IgD-negative memory B cell (primary cell): ENCODE measurements around the gene SELENOS. TPM values are rescaled to one million over a fixed set of nuclear protein-coding genes. Genes with fewer than 3 reads are reported as not detected.

ENCODE experiments used
- H3K27ac Mint-ChIP-seq, 3 donors: one replicate each; pipeline ENCODE4 v1.8.0; 2020 to 2022; ENCODE audit warnings: mild to moderate bottlenecking in 3 of 3, mixed read lengths in 3 of 3, moderate library complexity in 1 of 3
- H3K27me3 Mint-ChIP-seq: one replicate; pipeline ENCODE4 v1.8.0; 2021; ENCODE audit warnings: mixed read lengths
- H3K36me3 Mint-ChIP-seq: one replicate; pipeline ENCODE4 v1.8.0; 2020; ENCODE audit warnings: mild to moderate bottlenecking, mixed read lengths
- H3K4me1 Mint-ChIP-seq, 3 donors: one replicate each; pipeline ENCODE4 v1.8.0; 2020 to 2022; ENCODE audit warnings: mixed read lengths in 3 of 3, mild to moderate bottlenecking in 1 of 3
- H3K4me3 Mint-ChIP-seq, 4 donors: one replicate each; pipeline ENCODE4 v1.8.0; 2020 to 2022; ENCODE audit warnings: mild to moderate bottlenecking in 4 of 4, mixed read lengths in 4 of 4, moderate library complexity in 3 of 4
- H3K9me3 Mint-ChIP-seq, 3 donors: one replicate each; pipeline ENCODE4 v1.8.0; 2020 to 2021; ENCODE audit warnings: mixed read lengths in 3 of 3, mild to moderate bottlenecking in 1 of 3
- polyA plus RNA-seq: library from polyadenylated mRNA; unstranded; fragments of 300-500 nt; fragmentation: Illumina TruSeq; gene quantifications from one replicate; pipeline ENCODE4 v1.2.3, GENCODE V29; 2021

The SELENOS gene
- polyA plus RNA-seq, 1 donor from 2014 or later: 55.2 TPM

GRCh38 chr15:101252836-101253235, 24.4 kb downstream of the SELENOS start:
- H3K27me3 Mint-ChIP-seq: no peaks in the 10 kb centered on the region
- peak overlapping the region; percentile 90 to 97 (median 94) for H3K4me3 Mint-ChIP-seq
- no peaks in the 10 kb centered on the region for H3K9me3 Mint-ChIP-seq
- peaks cover 23 to 24% (median 23%) of the 10 kb centered on the region in 3 donors for H3K4me1 Mint-ChIP-seq
- H3K36me3 Mint-ChIP-seq: no peaks in the 10 kb centered on the region
- peak overlapping the region; percentile 58 to 94 (median 81) for H3K27ac Mint-ChIP-seq

GRCh38 chr15:101251830-101252820, 25.2 kb downstream of the SELENOS start, which contains the start of gene CHSY1:
Gene CHSY1 (minus strand): TSS chr15:101252048. CDS start chr15:101251456, 592 bp downstream.
- H3K4me1 Mint-ChIP-seq: peaks cover 25 to 30% (median 29%) of the 10 kb centered on the region in 3 donors
- H3K36me3 Mint-ChIP-seq: no peaks in the 10 kb centered on the region
- H3K4me3 Mint-ChIP-seq: peak within 1 kb of the TSS; percentile 90 to 97 (median 95)
- H3K27me3 Mint-ChIP-seq: no peaks in the 10 kb centered on the region
- H3K9me3 Mint-ChIP-seq: no peaks in the 10 kb centered on the region
- H3K27ac Mint-ChIP-seq: peak within 1 kb of the TSS; percentile 81 to 94 (median 83)

GRCh38 chr15:101250873-101251829, 26.1 kb downstream of the SELENOS start:
- Mint-ChIP-seq H3K27ac (peak overlapping the region; percentile 81 to 94 (median 93)), H3K36me3 (no peaks in the 10 kb centered on the region), H3K9me3 (no peaks in the 10 kb centered on the region), H3K4me1 (peaks cover 35 to 39% (median 39%) of the 10 kb centered on the region in 3 donors), H3K4me3 (peak overlapping the region; percentile 88 to 97 (median 92)), H3K27me3 (no peaks in the 10 kb centered on the region)

GRCh38 chr15:101250341-101250831, 26.9 kb downstream of the SELENOS start:
- H3K4me3 Mint-ChIP-seq: peak overlapping the region; percentile 71 to 94 (median 90)
- no peaks in the 10 kb centered on the region for H3K9me3 Mint-ChIP-seq
- peak overlapping the region; percentile 81 to 93 (median 85) for H3K27ac Mint-ChIP-seq
- H3K36me3 Mint-ChIP-seq: no peaks in the 10 kb centered on the region
- H3K27me3 Mint-ChIP-seq: no peaks in the 10 kb centered on the region
- H3K4me1 Mint-ChIP-seq: peaks cover 36 to 46% (median 37%) of the 10 kb centered on the region in 3 donors

GRCh38 chr15:101248274-101248673, 29.0 kb downstream of the SELENOS start:
- no peaks in the 10 kb centered on the region for H3K36me3 Mint-ChIP-seq

GRCh38 chr15:101246824-101247745, 30.2 kb downstream of the SELENOS start:
- Mint-ChIP-seq H3K9me3 (no peaks in the 10 kb centered on the region), H3K27ac (peak overlapping the region; percentile 18 to 85 (median 33)), H3K36me3 (no peaks in the 10 kb centered on the region), H3K27me3 (no peaks in the 10 kb centered on the region), H3K4me1 (peaks cover 47 to 69% (median 50%) of the 10 kb centered on the region in 3 donors), H3K4me3 (peak overlapping the region; percentile 1 to 48 (median 15))

More at GRCh38 chr15:101248274-101248673, 29.0 kb downstream of the SELENOS start:
- Mint-ChIP-seq H3K4me1 (peaks cover 46 to 65% (median 50%) of the 10 kb centered on the region in 3 donors), H3K27ac (peak overlapping the region in 1 of 3 donors; percentile 42), H3K27me3 (no peaks in the 10 kb centered on the region), H3K9me3 (no peaks in the 10 kb centered on the region), H3K4me3 (peak overlapping the region in 1 of 4 donors; percentile 28)

- Mint-ChIP-seq H3K4me1 (peaks cover 50 to 75% (median 54%) of the 10 kb centered on the region in 3 donors), H3K27me3 (peaks cover 1% of the 10 kb centered on the region), H3K27ac (peak overlapping the region; percentile 18 to 33 (median 25)), H3K36me3 (no peaks in the 10 kb centered on the region), H3K4me3 (peak overlapping the region; percentile 1 to 48 (median 10)), H3K9me3 (no peaks in the 10 kb centered on the region)
Measured at GRCh38 chr15:101246391-101246790, 30.9 kb downstream of the SELENOS start.

- Mint-ChIP-seq H3K9me3 (no peaks in the 10 kb centered on the region), H3K27ac (peak overlapping the region in 2 of 3 donors; percentile 24 to 74), H3K4me3 (peak overlapping the region in 3 of 4 donors; percentile 2 to 74 (median 46)), H3K36me3 (no peaks in the 10 kb centered on the region), H3K27me3 (peaks cover 1% of the 10 kb centered on the region), H3K4me1 (peaks cover 43 to 71% (median 48%) of the 10 kb centered on the region in 3 donors)
Measured at GRCh38 chr15:101244889-101245668, 32.2 kb downstream of the SELENOS start.

GRCh38 chr15:101244036-101244781, 33.1 kb downstream of the SELENOS start:
- H3K27me3 Mint-ChIP-seq: peaks cover 1% of the 10 kb centered on the region
- no peaks in the 10 kb centered on the region for H3K36me3 Mint-ChIP-seq
- H3K4me3 Mint-ChIP-seq: peak overlapping the region in 3 of 4 donors; percentile 2 to 74 (median 41)
- no peaks in the 10 kb centered on the region for H3K9me3 Mint-ChIP-seq
- H3K27ac Mint-ChIP-seq: peak overlapping the region in 2 of 3 donors; percentile 24 to 74
- peaks cover 46 to 74% (median 49%) of the 10 kb centered on the region in 3 donors for H3K4me1 Mint-ChIP-seq

GRCh38 chr15:101243420-101243819, 33.9 kb downstream of the SELENOS start:
- no peaks in the 10 kb centered on the region for H3K9me3 Mint-ChIP-seq
- peaks cover 1% of the 10 kb centered on the region for H3K27me3 Mint-ChIP-seq
- peak overlapping the region in 1 of 3 donors; percentile 83 for H3K27ac Mint-ChIP-seq
- no peaks in the 10 kb centered on the region for H3K36me3 Mint-ChIP-seq
- H3K4me1 Mint-ChIP-seq: peaks cover 49 to 78% (median 49%) of the 10 kb centered on the region in 3 donors
- H3K4me3 Mint-ChIP-seq: peak overlapping the region in 2 of 4 donors; percentile 27 to 70

- H3K4me3 Mint-ChIP-seq: peak overlapping the region in 3 of 4 donors; percentile 45 to 87 (median 80)
- no peaks in the 10 kb centered on the region for H3K36me3 Mint-ChIP-seq
- peaks cover 1% of the 10 kb centered on the region for H3K27me3 Mint-ChIP-seq
- H3K9me3 Mint-ChIP-seq: no peaks in the 10 kb centered on the region
- H3K27ac Mint-ChIP-seq: peak overlapping the region; percentile 43 to 86 (median 75)
- H3K4me1 Mint-ChIP-seq: peaks cover 49 to 78% (median 49%) of the 10 kb centered on the region in 3 donors
Measured at GRCh38 chr15:101242999-101243336, 34.3 kb downstream of the SELENOS start.
